HG03342 (cell line): Measurements from ENCODE around the gene NPLOC4.
"Not testable (repeated sequence)": the region's sequence is repeated elsewhere in the genome, so short reads cannot be mapped to it uniquely, and the experiment has no call there.

ENCODE experiments used
- ATAC-seq: cut with Tn5 transposase; IDR thresholded peaks from one replicate; pipeline ENCODE4 v1.9.1; 2021; ENCODE audit warnings: mild to moderate bottlenecking, moderate library complexity; ENCODE audit not compliant: unreplicated experiment

Gene NPLOC4

GRCh38 chr17:81590121-81590520 is 46.8 kb downstream of the NPLOC4 start:
- ATAC-seq: no peak

DNA sequence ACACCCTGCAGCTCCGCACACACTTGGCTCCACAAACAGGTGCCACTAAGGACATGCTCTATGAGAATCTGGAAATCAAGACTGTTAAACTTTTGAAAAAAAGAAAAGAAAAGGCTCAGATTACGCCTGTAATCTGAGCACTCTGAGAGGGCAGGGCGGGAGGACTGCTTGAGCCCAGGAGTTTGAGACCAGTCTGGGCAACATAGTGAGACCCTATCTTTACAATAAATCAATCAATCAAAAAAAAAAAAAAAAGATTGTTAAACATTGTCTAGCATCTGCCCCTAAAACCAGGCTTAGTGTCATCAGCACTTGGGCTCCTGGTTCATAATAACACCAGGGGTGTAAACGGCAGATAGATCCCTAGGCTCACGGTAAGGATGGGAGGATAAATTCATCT is 47.3 kb downstream of the NPLOC4 start:
- no peak for ATAC-seq

- ATAC-seq: no peak
Observed at GRCh38 chr17:81586096-81586495, 50.8 kb downstream of the NPLOC4 start.

- not testable (repeated sequence) for ATAC-seq
Observed at GRCh38 chr17:81584771-81585170, 52.1 kb downstream of the NPLOC4 start.

GRCh38 chr17:81583589-81584342 is 53.1 kb downstream of the NPLOC4 start:
- ATAC-seq: no peak

- ATAC-seq: no peak
Observed at GRCh38 chr17:81582749-81583148, 54.2 kb downstream of the NPLOC4 start.

GRCh38 chr17:81582341-81582740 is 54.6 kb downstream of the NPLOC4 start:
- no peak for ATAC-seq

- ATAC-seq: no peak
Observed at GRCh38 chr17:81581758-81582157, 55.2 kb downstream of the NPLOC4 start.

- ATAC-seq: no peak
Observed at GRCh38 chr17:81580481-81580880, 56.4 kb downstream of the NPLOC4 start.

GRCh38 chr17:81579821-81580321 is 57.0 kb downstream of the NPLOC4 start:
- ATAC-seq: no peak

DNA sequence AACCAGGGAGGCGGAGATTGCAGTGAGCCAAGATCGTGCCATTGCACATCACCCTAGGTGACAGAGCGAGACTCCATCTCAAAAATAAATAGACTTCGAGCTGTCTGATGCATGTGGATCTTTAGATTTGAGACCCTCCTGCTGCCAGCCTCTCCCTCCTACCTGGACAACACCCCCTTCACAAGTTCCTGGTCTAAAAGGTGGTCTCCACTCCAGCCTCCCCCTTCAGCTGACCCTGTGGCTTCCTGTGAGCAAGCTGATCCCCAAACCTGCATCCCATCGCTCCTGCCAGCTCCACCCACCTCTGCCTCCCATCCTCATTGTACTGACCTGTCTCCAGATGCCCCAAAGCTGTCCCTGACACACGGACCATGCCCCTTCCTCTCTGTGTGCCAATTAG is 57.6 kb downstream of the NPLOC4 start:
- ATAC-seq: no peak

DNA sequence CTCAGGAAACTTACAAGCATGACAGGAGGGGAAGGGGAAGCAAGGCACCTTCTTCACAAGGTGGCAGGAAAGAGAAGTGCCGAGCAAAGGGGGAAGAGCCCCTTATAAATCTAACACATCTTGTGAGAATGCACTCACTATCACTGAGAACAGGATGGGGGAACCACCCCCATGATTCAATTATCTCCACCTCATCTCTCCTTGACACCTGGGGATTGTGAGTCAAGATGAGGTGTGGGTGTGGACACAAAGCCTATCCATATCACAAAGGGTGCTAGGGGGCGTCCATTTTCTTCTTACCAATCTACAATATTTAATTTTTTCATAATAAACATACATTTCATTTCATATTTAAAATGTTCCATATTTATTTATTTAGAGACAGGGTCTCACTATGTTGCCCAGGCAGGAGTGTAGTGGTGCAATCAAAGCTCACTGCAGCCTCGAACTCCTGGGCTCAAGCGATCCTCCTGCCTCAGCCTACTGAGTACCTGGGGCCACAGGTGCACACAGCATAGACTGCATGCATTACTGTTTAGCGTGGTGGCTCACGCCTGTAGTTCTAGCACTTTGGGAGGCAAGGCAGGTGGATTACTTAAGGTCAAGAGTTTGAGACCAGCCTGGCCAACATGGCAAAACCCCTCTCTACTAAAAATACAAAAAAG is 58.2 kb downstream of the NPLOC4 start:
- no peak for ATAC-seq

DNA sequence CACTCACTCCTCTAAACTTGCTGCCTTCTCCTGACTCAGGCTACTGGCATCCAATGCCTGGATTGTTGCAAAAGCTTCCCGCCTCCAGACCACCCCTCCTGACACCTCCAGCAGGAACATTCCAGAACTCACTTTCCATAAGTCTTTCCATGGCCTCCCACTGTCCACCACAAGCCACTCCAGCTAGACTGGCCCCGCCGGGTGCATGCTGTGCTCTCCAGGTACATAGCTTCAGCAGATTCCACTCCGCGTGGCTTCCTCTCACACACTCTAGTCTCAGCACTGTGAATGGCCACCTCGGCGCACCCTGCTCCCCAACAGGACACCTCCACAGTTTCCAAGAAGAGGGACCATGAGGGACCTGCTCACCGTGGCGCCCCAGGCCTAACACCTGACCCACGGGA is 58.9 kb downstream of the NPLOC4 start:
- no peak for ATAC-seq

DNA sequence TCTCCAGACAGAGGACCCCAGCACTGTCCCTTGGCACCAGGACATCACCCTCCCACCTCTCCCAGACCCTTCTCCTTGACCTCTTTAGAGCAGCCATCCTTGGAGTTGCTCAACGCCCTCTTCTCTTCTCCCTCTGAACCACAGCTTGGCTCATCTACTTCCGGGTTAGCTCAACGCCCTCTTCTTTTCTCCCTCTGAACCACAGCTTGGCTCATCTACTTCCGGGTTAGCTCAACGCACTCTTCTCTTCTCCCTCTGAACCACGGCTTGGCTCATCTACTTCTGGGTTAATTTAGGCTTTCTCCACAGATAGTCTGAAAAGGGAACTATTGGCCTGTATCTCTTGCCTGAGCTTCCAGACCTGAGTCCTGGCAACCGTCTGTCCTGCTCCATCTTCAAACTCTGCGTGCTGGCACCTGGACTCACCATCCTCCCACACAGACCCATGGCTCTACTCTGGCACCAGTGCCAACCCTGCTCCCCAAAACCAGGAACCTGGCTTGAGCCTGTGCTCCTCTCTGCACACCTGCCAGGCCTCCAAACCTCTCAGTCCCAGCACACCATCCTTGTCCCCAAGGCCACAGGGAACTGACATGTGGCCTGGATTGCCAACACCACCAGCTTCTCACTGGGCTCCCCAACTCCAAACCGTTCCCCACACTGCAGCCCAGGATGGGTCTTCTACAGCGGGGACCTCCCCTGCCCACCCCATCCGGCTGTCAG is 59.5 kb downstream of the NPLOC4 start:
- ATAC-seq: no peak

DNA sequence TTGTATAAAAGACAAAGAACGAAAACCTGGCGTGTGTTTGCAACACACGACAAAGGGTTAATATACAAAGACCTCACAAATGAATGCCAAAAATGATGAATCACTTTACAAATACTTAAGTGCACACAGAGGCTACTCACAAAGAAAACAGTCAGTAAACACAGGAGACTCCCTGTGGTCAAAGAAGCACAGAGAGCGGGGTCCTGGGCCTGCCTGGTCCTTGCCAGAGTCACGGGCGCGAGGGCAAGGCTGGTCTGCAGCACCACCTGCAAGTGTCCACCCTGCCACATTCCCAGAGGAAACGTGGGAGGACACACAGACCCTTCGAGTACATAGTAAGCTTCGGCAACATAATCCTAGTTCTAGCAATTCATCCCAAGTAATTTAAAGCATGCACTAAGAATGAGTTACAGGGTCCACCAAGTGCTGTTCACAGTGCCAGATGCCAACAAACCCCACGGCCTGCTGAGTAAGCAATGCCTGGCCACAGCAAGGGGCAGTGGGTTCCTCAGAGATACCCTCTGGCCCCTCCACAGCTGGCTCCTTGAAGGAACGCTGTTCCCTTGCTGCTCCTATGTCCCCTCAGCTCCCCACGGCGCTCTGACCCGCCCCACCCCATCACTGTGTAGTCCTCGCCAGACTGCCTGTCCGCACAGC is 60.2 kb downstream of the NPLOC4 start:
- ATAC-seq: no peak

DNA sequence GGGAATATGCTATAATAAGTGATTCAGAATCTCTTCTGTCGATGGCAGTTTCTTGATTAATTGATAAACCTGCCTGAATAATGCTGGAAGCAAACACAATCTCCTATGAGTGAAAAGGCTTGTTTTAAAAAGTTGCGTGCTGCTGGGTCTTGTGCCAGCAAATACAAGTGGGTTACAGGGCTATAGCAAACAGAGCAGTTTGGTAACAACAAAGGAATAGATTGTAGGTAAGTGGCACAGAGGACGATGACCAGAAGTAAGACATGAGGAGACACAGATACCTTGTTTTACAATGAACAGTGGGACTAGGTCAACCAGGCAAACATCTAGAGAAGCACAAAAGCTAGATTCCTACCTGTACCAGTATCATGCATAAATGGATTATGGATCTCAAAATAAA is 61.1 kb downstream of the NPLOC4 start:
- ATAC-seq: no peak

DNA sequence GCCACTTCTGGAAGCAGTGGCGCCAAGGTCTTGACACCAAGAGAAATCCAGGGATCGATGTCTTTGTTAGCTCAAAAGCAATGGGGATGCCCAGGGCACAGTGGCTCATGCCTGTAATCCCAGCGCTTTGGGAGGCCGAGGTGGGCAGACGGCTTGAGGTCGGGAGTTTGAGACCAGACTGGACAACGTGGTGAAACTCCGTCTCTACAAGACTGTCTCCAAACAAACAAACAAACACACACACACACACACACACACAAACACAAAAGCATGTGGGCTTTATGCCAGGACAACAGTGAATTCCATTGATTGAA is 62.3 kb downstream of the NPLOC4 start:
- no peak for ATAC-seq

- no peak for ATAC-seq
Observed at GRCh38 chr17:81573794-81574642, 62.9 kb downstream of the NPLOC4 start.

DNA sequence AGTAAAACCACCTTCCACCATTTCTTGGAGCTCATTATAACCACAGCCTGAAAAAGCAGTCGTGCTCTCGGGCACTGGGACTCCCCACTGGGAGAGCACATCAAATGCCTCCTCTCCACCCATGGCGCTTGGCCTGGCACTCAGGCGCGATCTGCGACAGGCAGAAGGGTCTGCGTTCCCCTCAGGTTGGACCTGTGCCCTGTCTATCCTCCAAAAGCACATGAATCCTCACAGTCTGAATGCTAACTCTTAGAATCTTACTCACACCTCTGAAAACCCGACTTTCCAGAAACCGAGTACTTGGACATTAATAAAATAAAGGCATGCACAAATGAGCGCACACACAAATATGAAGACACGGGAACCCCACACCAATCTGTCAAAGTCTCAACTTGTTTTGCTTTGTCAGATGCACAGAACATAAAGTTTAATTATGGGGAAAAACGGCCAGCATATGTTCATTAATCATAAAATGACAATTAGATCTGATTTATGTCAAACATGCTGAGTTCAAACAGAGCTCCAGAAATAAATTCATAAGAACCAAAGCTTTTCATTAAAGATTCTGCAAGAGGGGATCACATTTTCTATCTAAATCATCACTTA is 64.2 kb downstream of the NPLOC4 start:
- no peak for ATAC-seq

GRCh38 chr17:81570964-81571363 is 65.9 kb downstream of the NPLOC4 start:
- no peak for ATAC-seq
